ENCODE results near the gene CXorf66.

GRCh38 chrX:139936259-139936658 is 29.1 kb downstream of the CXorf66 start:
- TF ChIP-seq ZNF552 (CRISPR knock-in tag; IDR thresholded peaks at IDR 0.05; ENCODE audit: borderline replicate concordance) (no peak), KDM4B (CRISPR knock-in tag; IDR thresholded peaks at IDR 0.05) (no peak), ELF4 (CRISPR knock-in tag; IDR thresholded peaks at IDR 0.05; ENCODE audit: borderline replicate concordance) (no peak), EP300 (IDR thresholded peaks at IDR 0.05; ENCODE audit: low read depth in 2 of 2, low read length in 2 of 2) (no peak), EP300 (CRISPR knock-in tag; IDR thresholded peaks at IDR 0.05; ENCODE audit: borderline replicate concordance) (no peak), NCOR1 (IDR thresholded peaks at IDR 0.05; ENCODE audit: borderline replicate concordance, low read length) (no peak), ZNF766 (CRISPR knock-in tag; IDR thresholded peaks at IDR 0.05; ENCODE audit: borderline replicate concordance) (no peak), ZNF580 (CRISPR knock-in tag; IDR thresholded peaks at IDR 0.05; ENCODE audit: borderline replicate concordance, low read depth) (no peak), RFXAP (CRISPR knock-in tag; IDR thresholded peaks at IDR 0.05; ENCODE audit: borderline replicate concordance) (no peak), ETV6 (CRISPR knock-in tag; conservative IDR thresholded peaks at IDR 0.05) (no peak), FOXJ3 (CRISPR knock-in tag; IDR thresholded peaks at IDR 0.05; ENCODE audit: borderline replicate concordance) (no peak), ARID3A (IDR thresholded peaks at IDR 0.05; ENCODE audit: low read depth, low read length) (no peak)
